Renal cortex interstitium (tissue), 11 donors: ENCODE results near the gene FUT1. TPM values are rescaled to one million over a fixed set of nuclear protein-coding genes. Genes with fewer than 3 reads are reported as not detected.
A peak's percentile ranks its signal among the peaks of the same experiment; 100 is the strongest.
"Not testable (repeated sequence)": the region's sequence is repeated elsewhere in the genome, so short reads cannot be mapped to it uniquely, and the experiment has no call there.

Experiments
- DNase-seq, 11 donors: peaks; one replicate each; pipeline ENCODE4 v3.0.0-alpha.2; 2013; ENCODE audit warnings: low read depth in 9 of 11, low spot score in 4 of 11; ENCODE audit errors: extremely low read depth in 1 of 11
- polyA plus RNA-seq, 3 donors: library from polyadenylated mRNA; unstranded; fragments of 120-200 nt; gene quantifications; one replicate each; pipeline ENCODE4 v1.2.1, GENCODE V29; 2013; ENCODE audit not compliant: insufficient read length in 3 of 3

Gene FUT1
- polyA plus RNA-seq, 3 donors = 3.2 to 4.0 (median 3.3) TPM

DNA sequence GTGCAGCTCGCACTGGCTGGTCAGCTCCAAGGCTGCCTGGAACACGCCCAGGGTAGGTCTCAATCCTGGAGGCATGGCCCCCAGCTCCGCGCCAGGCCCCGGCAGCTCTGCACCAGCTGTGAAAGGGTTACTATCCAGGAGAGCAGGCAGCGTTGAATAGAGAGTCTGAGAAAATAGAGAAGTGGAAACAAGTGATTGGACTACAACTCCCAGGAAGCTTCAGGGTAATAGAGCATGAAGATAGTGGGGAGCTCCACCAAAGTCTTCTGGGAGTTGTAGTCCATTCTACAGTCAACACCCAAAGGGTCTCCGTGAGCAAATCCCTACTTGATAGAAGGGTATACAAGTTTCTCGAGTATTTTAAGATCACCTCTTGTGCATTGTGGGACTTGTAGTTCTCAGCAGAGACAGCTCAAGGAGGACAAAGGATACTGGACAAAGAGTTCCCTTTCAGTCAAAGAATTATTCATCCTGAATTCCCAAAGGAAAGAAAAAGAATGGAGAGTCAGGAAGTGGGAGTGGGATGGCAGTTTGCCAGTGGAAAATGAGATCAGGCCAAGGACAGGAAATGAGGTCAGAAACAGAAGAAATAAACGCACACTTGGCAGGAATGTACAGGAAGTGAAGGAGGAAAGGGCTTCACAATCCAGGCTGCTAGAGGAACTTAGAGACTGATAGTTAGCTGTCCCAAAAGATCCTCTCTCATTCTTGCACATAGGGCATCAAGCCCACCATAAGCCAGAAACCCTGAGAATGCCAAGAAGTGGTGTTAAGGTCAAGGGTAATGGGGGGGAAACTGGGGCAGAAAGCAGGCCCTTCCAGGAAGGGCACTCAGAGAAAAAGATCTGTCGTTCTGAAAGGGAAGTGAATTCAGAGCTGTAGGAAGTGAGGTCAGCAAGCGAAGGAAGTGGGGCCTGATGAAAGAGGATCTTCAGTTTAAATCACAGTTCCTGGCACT lies 27.4 kb downstream of the FUT1 start:
- DNase-seq = peak in 8 of 11 donors; percentile 78 to 90 (median 87)

DNA sequence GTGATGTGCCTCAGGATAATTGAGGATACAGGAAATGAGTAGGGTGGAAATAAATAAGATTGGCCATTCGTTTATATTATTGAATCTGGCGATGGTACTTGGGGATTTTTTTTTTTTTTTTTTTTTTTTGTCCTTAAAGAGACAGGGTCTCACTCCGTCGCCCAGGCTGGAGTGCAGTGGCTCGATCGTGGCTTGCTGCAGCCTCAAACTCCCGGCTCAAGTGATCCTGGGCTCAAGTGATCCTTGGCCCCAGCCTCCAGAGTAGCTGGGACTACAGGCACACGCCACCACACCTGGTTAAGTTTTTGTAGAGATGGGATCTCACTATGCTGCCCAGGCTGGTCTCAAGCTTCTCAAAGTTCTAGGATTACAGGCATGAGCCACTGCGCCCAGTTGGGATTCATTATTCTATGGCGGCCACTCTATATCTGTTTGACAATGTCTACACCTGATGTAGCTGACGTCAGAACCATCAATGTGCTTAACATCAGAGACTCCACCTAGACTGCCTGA lies 30.2 kb downstream of the FUT1 start:
- no peak for DNase-seq

DNA sequence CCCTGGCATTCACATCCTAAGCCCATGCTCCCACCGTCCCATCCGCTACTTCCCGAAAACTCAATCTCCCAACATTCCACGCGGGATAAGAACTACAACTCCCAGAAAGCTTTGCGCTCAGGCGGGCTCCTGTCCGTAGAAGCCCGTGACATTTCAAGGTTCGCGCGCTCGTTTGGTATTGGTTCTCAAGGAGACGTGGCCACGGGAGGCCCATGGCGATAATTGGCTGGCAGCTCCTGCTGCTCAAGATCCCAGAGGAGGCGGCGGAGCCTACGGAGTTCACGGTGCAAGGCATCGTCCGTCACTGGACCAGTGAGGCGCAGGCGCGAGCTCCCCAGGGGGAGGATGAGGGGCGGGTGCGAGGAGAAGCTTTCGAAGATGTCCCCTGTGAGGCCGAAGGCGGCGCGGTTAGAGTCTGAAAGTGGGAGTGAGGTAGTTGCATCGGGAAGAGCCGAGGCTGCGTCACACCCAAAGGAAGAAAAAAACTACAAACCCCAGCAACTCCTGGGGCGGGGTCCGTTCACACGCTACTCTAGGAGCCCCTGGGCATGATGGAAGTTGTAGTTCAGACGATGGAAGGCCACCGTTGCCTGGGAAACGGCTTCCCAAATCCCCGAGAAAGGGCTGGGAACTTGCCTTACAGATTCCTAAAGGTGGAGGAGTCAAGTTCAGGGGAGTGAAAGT lies 31.7 kb downstream of the FUT1 start:
- DNase-seq = peak; percentile 97 to 100 (median 100)

- DNase-seq = no peak
These were observed 32.2 kb downstream of the FUT1 start for GRCh38 chr19:48720251-48720612.

GRCh38 chr19:48719263-48720171 lies 32.9 kb downstream of the FUT1 start, which contains the start of gene MAMSTR:
MAMSTR (minus strand) TSS chr19:48719725; CDS start chr19:48719031, 694 bp downstream.
- no peak for DNase-seq

- DNase-seq = no peak
These were observed 33.7 kb downstream of the FUT1 start for GRCh38 chr19:48718711-48719231.

DNA sequence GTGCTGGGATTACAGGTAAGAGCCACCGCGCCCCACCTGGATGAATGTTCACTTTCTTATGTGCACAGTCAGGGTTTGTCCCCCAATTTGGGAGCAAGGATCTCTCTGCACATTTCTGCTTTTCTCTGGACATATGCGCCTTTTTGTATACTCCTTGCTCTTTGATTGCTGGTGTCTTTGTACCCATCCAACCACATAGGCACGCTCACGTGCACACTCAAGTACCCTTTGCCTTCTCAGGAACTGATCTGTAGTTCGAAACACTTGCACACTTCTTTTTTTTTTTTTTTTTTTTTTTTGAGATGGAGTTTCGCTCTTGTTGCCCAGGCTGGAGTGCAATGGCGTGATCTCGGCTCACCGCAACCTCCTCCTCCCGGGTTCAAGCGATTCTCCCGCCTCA lies 34.3 kb downstream of the FUT1 start:
- not testable (repeated sequence) for DNase-seq

GRCh38 chr19:48716562-48717291 lies 35.7 kb downstream of the FUT1 start:
- DNase-seq = no peak

DNA sequence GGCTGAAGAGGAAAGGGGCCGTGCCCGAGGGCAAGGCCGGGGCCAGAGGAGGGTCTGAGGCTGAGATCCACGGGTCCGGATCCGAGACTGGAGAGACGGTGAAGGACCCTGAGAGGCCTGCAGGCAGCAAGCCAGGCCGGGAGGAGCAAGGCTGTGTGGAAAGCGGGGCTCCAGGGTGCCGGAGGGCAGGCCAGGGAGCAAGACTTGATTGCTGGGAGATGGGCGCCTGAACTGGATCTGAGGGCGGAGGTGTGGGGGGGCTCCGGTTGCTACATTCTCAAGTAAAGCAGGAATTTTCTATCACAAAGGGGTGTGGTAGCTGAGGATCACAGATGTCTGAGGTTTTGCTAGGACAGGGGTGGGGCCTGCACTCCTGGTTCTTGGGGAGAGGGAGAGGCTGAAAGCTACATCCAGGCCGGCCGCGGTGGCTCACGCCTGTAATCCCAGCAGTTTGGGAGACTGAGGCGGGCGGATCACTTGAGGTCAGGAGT lies 36.7 kb downstream of the FUT1 start:
- no peak for DNase-seq

DNA sequence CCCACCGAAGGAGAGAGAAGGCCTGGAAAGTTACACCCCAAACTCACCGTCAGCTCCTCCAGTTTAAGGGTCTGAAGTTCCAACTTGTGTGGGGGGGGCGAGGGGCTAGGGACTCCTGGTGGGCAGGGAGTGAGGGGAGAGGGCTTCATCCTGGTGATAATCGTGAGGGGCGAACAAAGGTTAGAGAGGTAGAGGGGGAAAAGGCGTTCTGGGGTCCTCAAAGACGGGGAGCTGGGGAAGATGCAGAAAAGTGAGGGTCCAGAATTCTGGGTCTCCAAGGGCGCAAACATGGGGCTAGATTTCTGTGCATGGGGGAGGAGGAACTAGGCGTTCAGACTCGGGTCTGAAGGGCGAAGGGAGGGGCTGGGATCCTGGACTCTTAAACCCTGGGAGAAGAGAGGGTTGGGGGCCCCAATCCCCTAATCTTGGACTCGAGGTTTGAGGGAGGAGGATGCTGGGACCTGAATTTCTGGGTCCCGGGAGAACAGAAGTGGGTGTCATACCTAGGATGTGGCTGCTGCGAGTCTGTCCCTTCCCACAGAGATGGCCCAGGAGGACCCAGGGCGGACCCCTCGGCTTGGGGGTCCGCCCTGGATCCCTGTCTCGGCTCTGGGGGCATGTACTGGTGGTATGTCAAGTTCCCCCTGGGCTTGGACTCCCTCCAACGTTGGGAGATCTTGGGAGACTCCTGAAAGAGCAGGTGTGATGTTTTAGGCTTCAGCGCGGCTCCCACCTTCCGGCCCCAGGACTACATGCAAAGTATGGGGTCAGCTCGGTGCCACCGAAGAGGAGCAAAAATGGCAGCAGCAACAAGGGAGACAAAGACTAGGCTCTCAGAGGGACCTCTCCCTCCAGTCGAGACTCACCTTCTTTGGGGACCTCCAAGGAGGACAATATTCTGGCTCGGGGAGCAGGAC lies 37.4 kb downstream of the FUT1 start:
- no peak for DNase-seq

DNA sequence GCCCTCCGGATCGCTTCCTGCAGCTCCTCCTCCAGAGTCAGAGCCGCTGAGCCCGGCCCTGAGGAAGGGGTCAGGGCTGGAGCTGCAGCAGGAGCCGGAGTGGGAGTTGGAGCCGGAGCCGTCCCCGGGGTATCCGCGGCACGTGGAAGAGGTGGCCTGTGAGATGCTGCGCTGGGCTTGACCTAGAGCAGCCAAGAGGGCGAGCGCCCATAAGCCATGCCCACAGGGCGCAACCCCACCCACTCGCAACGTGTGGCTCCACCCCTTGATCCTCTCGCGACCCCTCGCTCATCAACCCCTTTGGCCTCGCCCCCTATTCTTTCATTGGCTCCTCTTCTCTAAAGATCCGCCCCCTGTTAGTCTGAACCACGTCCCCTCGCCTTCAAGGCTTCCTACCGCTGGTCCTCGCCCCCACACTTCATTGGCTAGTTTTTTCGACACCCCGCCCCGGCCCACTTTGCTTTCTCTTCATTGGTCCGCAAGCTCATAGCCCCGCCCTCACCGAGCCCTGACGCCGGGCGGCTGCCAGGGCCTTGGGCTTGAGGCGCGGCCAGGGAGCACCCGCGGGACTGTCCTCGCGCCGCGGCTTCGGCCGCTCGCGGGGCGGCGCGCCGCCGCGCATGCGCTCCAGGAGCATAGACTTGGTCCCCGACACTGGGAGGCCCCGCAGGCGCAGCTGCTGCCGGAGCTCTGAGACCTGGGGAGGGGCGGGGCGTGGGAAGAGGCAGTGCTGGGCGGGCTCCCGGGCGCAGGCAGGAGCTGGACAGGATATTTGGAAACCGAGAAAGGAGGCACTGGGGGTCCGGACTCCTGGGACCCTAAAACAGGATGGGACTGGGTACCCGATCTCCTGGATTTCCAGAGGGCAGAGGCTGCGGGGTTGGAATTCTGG lies 38.3 kb downstream of the FUT1 start:
- DNase-seq = peak; percentile 96 to 100 (median 99)

GRCh38 chr19:48713041-48713863 lies 39.2 kb downstream of the FUT1 start:
- DNase-seq = no peak

GRCh38 chr19:48711106-48711662 lies 41.3 kb downstream of the FUT1 start:
- DNase-seq = no peak

DNA sequence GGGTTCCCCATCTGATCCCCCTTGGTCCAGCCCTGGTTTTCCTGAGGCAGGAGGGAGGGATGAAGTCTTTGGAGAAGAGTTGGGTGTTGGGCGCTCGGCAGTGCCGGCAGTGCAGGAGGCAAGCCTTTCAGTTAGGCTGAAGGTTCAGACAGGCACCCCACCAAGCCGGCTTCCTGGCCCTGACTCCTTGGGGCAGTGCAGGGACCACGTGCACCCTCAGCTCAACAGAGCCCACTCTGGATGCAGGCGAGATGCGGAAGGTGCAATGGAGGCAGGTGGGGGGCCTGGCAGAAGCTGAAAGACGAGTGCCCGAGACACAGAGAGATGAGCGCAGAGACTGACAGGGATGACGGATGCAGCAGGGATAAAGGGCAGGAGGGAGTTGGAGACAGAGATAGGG lies 44.0 kb downstream of the FUT1 start:
- DNase-seq = no peak

- DNase-seq = no peak
These were observed 47.0 kb downstream of the FUT1 start for GRCh38 chr19:48705431-48705830.
